WI38 (cell line): ENCODE results near the gene MAD1L1.

Experiments
- H3K4me3 ChIP-seq: 2 replicates; pipeline ENCODE4 v1.5.1; 2011; ENCODE audit warnings: low read depth, mild to moderate bottlenecking, control low read depth, low read length
- CTCF ChIP-seq: IDR thresholded peaks from 2 replicates; pipeline ENCODE4 v1.5.1; 2012; ENCODE audit warnings: low read depth, mild to moderate bottlenecking, control low read depth, low read length

MAD1L1 gene

GRCh38 chr7:2257651-2258050 is 24.9 kb upstream of the MAD1L1 start:
- TF ChIP-seq CTCF, result no peak
- H3K4me3 ChIP-seq, result no peak overlapping the region

GRCh38 chr7:2257046-2257551 is 24.4 kb upstream of the MAD1L1 start:
- TF ChIP-seq CTCF, result no peak
- no peak overlapping the region for H3K4me3 ChIP-seq

GRCh38 chr7:2256306-2257045 is 23.7 kb upstream of the MAD1L1 start:
- TF ChIP-seq CTCF, result no peak
- no peak overlapping the region for H3K4me3 ChIP-seq

- no peak overlapping the region for H3K4me3 ChIP-seq
- TF ChIP-seq CTCF, result no peak
Measured at GRCh38 chr7:2255145-2256139, 22.7 kb upstream of the MAD1L1 start.

- H3K4me3 ChIP-seq, result no peak overlapping the region
- no peak for TF ChIP-seq CTCF
Measured at GRCh38 chr7:2254429-2255144, 21.8 kb upstream of the MAD1L1 start.

- no peak for TF ChIP-seq CTCF
- no peak overlapping the region for H3K4me3 ChIP-seq
Measured at GRCh38 chr7:2253525-2254244, 20.9 kb upstream of the MAD1L1 start.
